Gastroesophageal sphincter (tissue), 3 donors: ENCODE results near the gene PRPSAP1.

ENCODE experiments used
- POLR2AphosphoS5 ChIP-seq: sonication (generic); formaldehyde crosslinking; IDR thresholded peaks from one replicate; pipeline ENCODE4 v1.6.1; 2017; ENCODE audit warnings: antibody characterized with exemption
- TF ChIP-seq, protein P1 (sequence below), 4 experiments: fragments of 200-600 bp in 2 of 4; fragments of 450-650 bp in 2 of 4; sonication (generic) in 1 of 4; IDR thresholded peaks; one replicate each; pipeline ENCODE4 v1.5.1; 2017 to 2019; ENCODE audit warnings: antibody characterized with exemption in 4 of 4, mild to moderate bottlenecking in 2 of 4, moderate library complexity in 2 of 4

DNA sequence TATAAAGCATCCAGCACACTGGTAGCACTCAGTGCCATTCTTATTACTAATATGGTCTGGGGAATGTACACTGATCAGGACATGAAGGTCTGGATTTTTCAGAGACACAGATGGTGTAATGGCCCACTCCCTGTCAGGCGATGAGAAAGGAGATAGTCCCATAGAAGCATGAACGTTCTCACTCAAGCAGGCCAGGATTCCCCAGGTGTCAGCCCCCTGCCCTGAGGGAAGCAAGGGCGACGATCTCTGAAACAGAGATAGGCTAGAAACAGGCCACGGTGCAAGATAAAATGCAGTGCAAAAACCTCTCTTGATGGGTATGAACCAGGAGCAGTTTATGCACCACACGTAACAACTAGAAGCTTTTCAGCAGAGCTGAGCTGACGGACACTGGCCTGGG lies 10.6 kb downstream of the PRPSAP1 start:
- TF ChIP-seq, protein P1, sequence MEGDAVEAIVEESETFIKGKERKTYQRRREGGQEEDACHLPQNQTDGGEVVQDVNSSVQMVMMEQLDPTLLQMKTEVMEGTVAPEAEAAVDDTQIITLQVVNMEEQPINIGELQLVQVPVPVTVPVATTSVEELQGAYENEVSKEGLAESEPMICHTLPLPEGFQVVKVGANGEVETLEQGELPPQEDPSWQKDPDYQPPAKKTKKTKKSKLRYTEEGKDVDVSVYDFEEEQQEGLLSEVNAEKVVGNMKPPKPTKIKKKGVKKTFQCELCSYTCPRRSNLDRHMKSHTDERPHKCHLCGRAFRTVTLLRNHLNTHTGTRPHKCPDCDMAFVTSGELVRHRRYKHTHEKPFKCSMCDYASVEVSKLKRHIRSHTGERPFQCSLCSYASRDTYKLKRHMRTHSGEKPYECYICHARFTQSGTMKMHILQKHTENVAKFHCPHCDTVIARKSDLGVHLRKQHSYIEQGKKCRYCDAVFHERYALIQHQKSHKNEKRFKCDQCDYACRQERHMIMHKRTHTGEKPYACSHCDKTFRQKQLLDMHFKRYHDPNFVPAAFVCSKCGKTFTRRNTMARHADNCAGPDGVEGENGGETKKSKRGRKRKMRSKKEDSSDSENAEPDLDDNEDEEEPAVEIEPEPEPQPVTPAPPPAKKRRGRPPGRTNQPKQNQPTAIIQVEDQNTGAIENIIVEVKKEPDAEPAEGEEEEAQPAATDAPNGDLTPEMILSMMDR (IDR thresholded peaks at IDR 0.05) = no peak
- no peak for TF ChIP-seq POLR2AphosphoS5
